Loucy (cell line): ENCODE data around the gene RAN.

Experiments
- H2AFZ ChIP-seq: fragments of 200-600 bp; sonication (generic); 2 replicates; pipeline ENCODE4 v1.6.0; 2016; ENCODE audit warnings: antibody characterized with exemption, mild to moderate bottlenecking, low read length, moderate library complexity
- H3F3A ChIP-seq: fragments of 200-600 bp; 2 replicates; pipeline ENCODE4 v1.6.0; 2016; ENCODE audit warnings: antibody characterized with exemption, low read depth, mild to moderate bottlenecking
- H3K27me3 ChIP-seq: fragments of 200-600 bp; sonication (generic); 2 replicates; pipeline ENCODE4 v1.6.1; 2014; ENCODE audit warnings: low read length, mild to moderate bottlenecking; ENCODE audit not compliant: insufficient read depth, poor library complexity, severe bottlenecking
- H3K36me3 ChIP-seq: fragments of 200-600 bp; sonication (generic); 2 replicates; pipeline ENCODE4 v1.6.1; 2016; ENCODE audit warnings: low read length; ENCODE audit not compliant: insufficient read depth
- H3K4me1 ChIP-seq: fragments of 200-600 bp; sonication (generic); 2 replicates; pipeline ENCODE4 v1.5.1; 2014; ENCODE audit warnings: low read length, mild to moderate bottlenecking; ENCODE audit not compliant: insufficient read depth, poor library complexity, severe bottlenecking
- H3K4me2 ChIP-seq: fragments of 200-600 bp; sonication (generic); 2 replicates; pipeline ENCODE4 v1.6.0; 2014; ENCODE audit warnings: antibody characterized with exemption, low read length, low read depth, mild to moderate bottlenecking; ENCODE audit not compliant: poor library complexity, severe bottlenecking
- H3K4me3 ChIP-seq: fragments of 200-600 bp; sonication (generic); 2 replicates; pipeline ENCODE4 v1.5.1; 2014; ENCODE audit warnings: low read length, mild to moderate bottlenecking, mixed read lengths; ENCODE audit not compliant: poor library complexity, severe bottlenecking
- H3K79me2 ChIP-seq: fragments of 200-600 bp; sonication (generic); 2 replicates; pipeline ENCODE4 v1.6.1; 2014; ENCODE audit warnings: low read length; ENCODE audit not compliant: insufficient read depth
- H3K9ac ChIP-seq: fragments of 200-600 bp; sonication (generic); 2 replicates; pipeline ENCODE4 v1.6.0; 2014; ENCODE audit warnings: mild to moderate bottlenecking, low read depth, low read length, moderate library complexity; ENCODE audit not compliant: poor library complexity, severe bottlenecking
- H3K9me2 ChIP-seq: fragments of 200-600 bp; sonication (generic); replicated peaks from 2 replicates; pipeline ENCODE4 v1.6.1; 2016; ENCODE audit warnings: low read depth, low read length, mixed read lengths
- H3K9me3 ChIP-seq: fragments of 200-600 bp; sonication (generic); 2 replicates; pipeline ENCODE4 v1.6.1; 2014; ENCODE audit warnings: mild to moderate bottlenecking, antibody characterized with exemption, low read length, low read depth; ENCODE audit not compliant: insufficient read depth
- H4K20me1 ChIP-seq: fragments of 200-600 bp; sonication (generic); 2 replicates; pipeline ENCODE4 v1.6.0; 2014; ENCODE audit warnings: antibody characterized with exemption, low read length, mild to moderate bottlenecking; ENCODE audit not compliant: insufficient read depth, poor library complexity, severe bottlenecking
- EZH2phosphoT487 ChIP-seq: fragments of 200-600 bp; IDR thresholded peaks from 2 replicates; pipeline ENCODE4 v1.6.1; 2018; ENCODE audit warnings: antibody characterized with exemption, mild to moderate bottlenecking, moderate library complexity, borderline replicate concordance
- TF ChIP-seq, protein P1 (sequence below): fragments of 200-600 bp; sonication (generic); conservative IDR thresholded peaks from 2 replicates; pipeline ENCODE4 v1.5.1; 2014; ENCODE audit warnings: mild to moderate bottlenecking, antibody characterized with exemption, low read length

RAN gene

DNA sequence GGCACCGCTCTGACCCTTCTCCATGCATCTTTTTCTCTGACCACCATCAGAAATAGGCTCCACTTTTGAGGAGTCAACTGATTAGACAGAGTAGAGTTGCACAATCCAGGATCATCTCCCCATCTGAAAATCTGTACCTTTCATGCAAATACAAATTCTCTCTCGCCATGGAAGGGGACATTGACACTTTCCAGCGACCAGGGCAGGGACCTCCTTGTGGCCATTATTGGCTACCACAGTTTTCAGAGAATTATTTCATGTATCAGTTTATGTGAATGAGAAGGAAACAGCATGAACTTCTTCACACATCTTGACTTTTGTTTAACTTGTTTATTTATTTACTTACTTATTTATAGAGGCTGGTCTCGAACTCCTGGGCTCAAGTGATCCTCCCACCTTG is 13.8 kb upstream of the RAN start:
- no peak overlapping the region for H3K4me2 ChIP-seq
- TF ChIP-seq EZH2phosphoT487, result no peak
- TF ChIP-seq, protein P1, sequence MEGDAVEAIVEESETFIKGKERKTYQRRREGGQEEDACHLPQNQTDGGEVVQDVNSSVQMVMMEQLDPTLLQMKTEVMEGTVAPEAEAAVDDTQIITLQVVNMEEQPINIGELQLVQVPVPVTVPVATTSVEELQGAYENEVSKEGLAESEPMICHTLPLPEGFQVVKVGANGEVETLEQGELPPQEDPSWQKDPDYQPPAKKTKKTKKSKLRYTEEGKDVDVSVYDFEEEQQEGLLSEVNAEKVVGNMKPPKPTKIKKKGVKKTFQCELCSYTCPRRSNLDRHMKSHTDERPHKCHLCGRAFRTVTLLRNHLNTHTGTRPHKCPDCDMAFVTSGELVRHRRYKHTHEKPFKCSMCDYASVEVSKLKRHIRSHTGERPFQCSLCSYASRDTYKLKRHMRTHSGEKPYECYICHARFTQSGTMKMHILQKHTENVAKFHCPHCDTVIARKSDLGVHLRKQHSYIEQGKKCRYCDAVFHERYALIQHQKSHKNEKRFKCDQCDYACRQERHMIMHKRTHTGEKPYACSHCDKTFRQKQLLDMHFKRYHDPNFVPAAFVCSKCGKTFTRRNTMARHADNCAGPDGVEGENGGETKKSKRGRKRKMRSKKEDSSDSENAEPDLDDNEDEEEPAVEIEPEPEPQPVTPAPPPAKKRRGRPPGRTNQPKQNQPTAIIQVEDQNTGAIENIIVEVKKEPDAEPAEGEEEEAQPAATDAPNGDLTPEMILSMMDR, result peak; percentile 33; the same call in 1 of the 2 replicates
- no peak overlapping the region for H2AFZ ChIP-seq
- H3K27me3 ChIP-seq, result no peaks in the 10 kb centered on the region
- no peaks in the 10 kb centered on the region for H4K20me1 ChIP-seq
- no peaks in the 10 kb centered on the region for H3K9me3 ChIP-seq
- H3K9ac ChIP-seq, result no peak overlapping the region
- no peaks in the 10 kb centered on the region for H3K79me2 ChIP-seq
- H3K9me2 ChIP-seq, result no peaks in the 10 kb centered on the region
- no peaks in the 10 kb centered on the region for H3K4me1 ChIP-seq
- no peak overlapping the region for H3K4me3 ChIP-seq
- no peaks in the 10 kb centered on the region for H3F3A ChIP-seq
- no peaks in the 10 kb centered on the region for H3K36me3 ChIP-seq

DNA sequence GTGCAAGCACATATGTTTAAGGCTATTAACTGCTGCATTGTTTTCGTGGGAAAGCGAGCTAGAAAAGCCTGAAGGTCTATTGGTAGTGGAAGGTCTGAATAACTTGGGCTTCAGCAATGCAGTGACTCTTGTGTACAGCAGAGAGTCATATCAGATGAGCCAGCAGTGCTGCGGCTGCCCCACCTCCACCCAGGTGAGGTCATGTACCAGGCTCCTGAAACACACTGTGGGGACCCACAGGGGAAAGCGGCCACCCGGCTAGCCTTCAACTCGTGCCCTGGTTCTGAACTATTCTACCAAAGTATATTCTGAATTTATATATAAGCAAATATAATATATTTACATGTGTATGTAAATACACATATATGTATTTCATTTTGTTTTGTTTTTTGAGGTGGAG is 12.7 kb upstream of the RAN start:
- H3K9ac ChIP-seq, result no peak overlapping the region
- no peaks in the 10 kb centered on the region for H3K27me3 ChIP-seq
- no peaks in the 10 kb centered on the region for H3K4me1 ChIP-seq
- H3K79me2 ChIP-seq, result no peaks in the 10 kb centered on the region
- H4K20me1 ChIP-seq, result no peaks in the 10 kb centered on the region
- no peak overlapping the region for H3K4me3 ChIP-seq
- no peaks in the 10 kb centered on the region for H3K36me3 ChIP-seq
- TF ChIP-seq, protein P1, result no peak
- TF ChIP-seq EZH2phosphoT487, result no peak
- H3K4me2 ChIP-seq, result no peak overlapping the region
- H3F3A ChIP-seq, result no peaks in the 10 kb centered on the region
- no peaks in the 10 kb centered on the region for H3K9me2 ChIP-seq
- no peak overlapping the region for H2AFZ ChIP-seq
- H3K9me3 ChIP-seq, result no peaks in the 10 kb centered on the region

DNA sequence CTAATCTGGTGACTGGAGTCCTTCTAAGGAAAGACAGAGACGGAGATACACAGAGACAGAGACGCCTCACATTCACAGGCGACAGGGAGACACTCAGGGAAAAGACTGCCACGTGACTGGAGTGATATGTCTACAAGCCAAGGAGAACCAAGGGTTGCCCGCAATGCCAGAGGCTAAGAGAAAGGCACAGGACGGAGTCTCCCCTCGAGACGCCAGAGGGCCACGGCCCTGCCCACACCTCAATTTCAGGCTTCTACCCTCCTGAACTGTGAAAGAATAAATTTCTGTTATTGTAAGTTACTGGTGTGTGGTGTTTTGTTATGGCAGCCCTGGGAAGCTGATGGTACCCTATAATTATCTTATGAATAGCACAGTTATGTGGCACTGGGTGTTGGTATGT is 11.6 kb upstream of the RAN start:
- H3K9me2 ChIP-seq, result no peaks in the 10 kb centered on the region
- no peaks in the 10 kb centered on the region for H4K20me1 ChIP-seq
- H3K36me3 ChIP-seq, result no peaks in the 10 kb centered on the region
- no peak overlapping the region for H3K9ac ChIP-seq
- no peak for TF ChIP-seq EZH2phosphoT487
- TF ChIP-seq, protein P1, result no peak
- no peaks in the 10 kb centered on the region for H3K79me2 ChIP-seq
- no peak overlapping the region for H3K4me2 ChIP-seq
- no peak overlapping the region for H3K4me3 ChIP-seq
- no peaks in the 10 kb centered on the region for H3K4me1 ChIP-seq
- no peaks in the 10 kb centered on the region for H3K9me3 ChIP-seq
- H3F3A ChIP-seq, result no peaks in the 10 kb centered on the region
- no peak overlapping the region for H2AFZ ChIP-seq
- no peaks in the 10 kb centered on the region for H3K27me3 ChIP-seq
